SH-SY5Y (cell line): ENCODE data around the gene MAP2K3.

Experiments
- GATA2 ChIP-seq: IDR thresholded peaks from 2 replicates; pipeline ENCODE4 v1.6.1; 2011; ENCODE audit warnings: mild to moderate bottlenecking, low read depth, low read length
- GATA3 ChIP-seq: IDR thresholded peaks from 2 replicates; pipeline ENCODE4 v1.6.1; 2011; ENCODE audit warnings: low read depth, mild to moderate bottlenecking, low read length, moderate library complexity

DNA sequence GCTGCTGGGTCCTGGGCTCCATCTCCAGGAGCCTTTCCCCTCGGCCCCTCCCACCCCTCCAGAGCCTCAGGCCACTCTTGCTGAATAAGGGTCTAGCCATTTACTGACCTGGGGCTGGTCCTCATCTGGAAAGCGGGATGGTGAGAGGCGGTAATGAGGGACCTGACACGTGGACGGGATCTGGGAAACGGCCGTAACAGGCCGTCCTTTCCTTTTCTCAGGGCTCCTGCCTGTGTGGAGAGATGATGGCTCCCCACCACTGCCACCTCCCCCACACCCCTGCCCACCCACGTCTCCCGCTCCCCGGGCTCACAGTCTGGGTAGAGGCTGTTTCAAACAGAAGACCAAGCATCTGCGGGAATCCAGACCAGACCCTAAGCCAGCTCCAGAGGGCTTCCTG is 71.1 kb downstream of the MAP2K3 start:
- TF ChIP-seq GATA3, result no peak
- no peak for TF ChIP-seq GATA2
